Breast epithelium (tissue), 4 donors: ENCODE measurements around the gene FBXL4. TPM values are rescaled to one million over a fixed set of nuclear protein-coding genes. Genes with fewer than 3 reads are reported as not detected.
"Not testable (repeated sequence)": the region's sequence is repeated elsewhere in the genome, so short reads cannot be mapped to it uniquely, and the experiment has no call there.

ENCODE experiments used
- DNase-seq, 2 donors: peaks; one replicate each; pipeline ENCODE4 v3.0.0-alpha.2; 2019; ENCODE audit warnings: low spot score in 2 of 2
- H3K27ac ChIP-seq, 2 donors: fragments of 200-600 bp; sonication (generic) in 1 of 2; one replicate each; pipeline ENCODE4 v1.5.1; 2016 to 2019; ENCODE audit warnings: mild to moderate bottlenecking in 1 of 2
- H3K27me3 ChIP-seq, 2 donors: fragments of 200-600 bp; sonication (generic) in 1 of 2; one replicate each; pipeline versions ENCODE4 v1.5.1 to v1.6.0; 2017 to 2019; ENCODE audit warnings: control low read depth in 1 of 2, mild to moderate bottlenecking in 1 of 2
- H3K36me3 ChIP-seq: fragments of 200-600 bp; one replicate; pipeline ENCODE4 v1.5.1; 2019
- H3K4me1 ChIP-seq, 2 donors: fragments of 200-600 bp; sonication (generic); one replicate each; pipeline ENCODE4 v1.5.1; 2016 to 2019; ENCODE audit warnings: control low read depth in 1 of 2
- H3K4me3 ChIP-seq, 3 donors: fragments of 200-600 bp; sonication (generic); 1 replicate in 2 of 3; 2 replicates in 1 of 3; pipeline ENCODE4 v1.5.1; 2016 to 2019; ENCODE audit warnings: mild to moderate bottlenecking in 3 of 3, moderate library complexity in 2 of 3
- H3K9me3 ChIP-seq, 2 donors: fragments of 200-600 bp; sonication (generic) in 1 of 2; one replicate each; pipeline ENCODE4 v1.5.1; 2016 to 2019; ENCODE audit warnings: control low read depth in 1 of 2
- POLR2A ChIP-seq: fragments of 450-650 bp; IDR thresholded peaks from one replicate; pipeline ENCODE4 v1.6.1; 2016; ENCODE audit warnings: antibody characterized with exemption, mild to moderate bottlenecking, moderate library complexity
- POLR2AphosphoS5 ChIP-seq, 3 donors: sonication (generic); formaldehyde crosslinking; IDR thresholded peaks; one replicate each; pipeline ENCODE4 v1.6.1; 2017; ENCODE audit warnings: antibody characterized with exemption in 3 of 3
- intact Hi-C: fragments of 100-400 bp; cut with DNase I; formaldehyde crosslinking; loops from one replicate; pipeline ENCODE4 v1.15.1; 2023; ENCODE audit warnings: low total_unique reads
- total RNA-seq, 3 donors: library from RNA; depleted of rRNA; stranded (reverse); fragments of >200 nt; gene quantifications; one replicate each; pipeline ENCODE4 v1.1.0, GENCODE V29; 2016
- TF ChIP-seq, protein P1 (sequence below), 3 donors: fragments of 450-650 bp; IDR thresholded peaks; one replicate each; pipeline ENCODE4 v1.5.1; 2016 to 2017; ENCODE audit warnings: antibody characterized with exemption in 3 of 3, mild to moderate bottlenecking in 3 of 3, moderate library complexity in 3 of 3

The FBXL4 gene
- total RNA-seq, 3 donors from 2014 or later: 20.6 to 39.4 (median 21.6) TPM

GRCh38 chr6:98920904-98921431 is 26.8 kb downstream of the FBXL4 start:
- no peaks in the 10 kb centered on the region for H3K27me3 ChIP-seq
- H3K4me3 ChIP-seq: no peak overlapping the region
- no peaks in the 10 kb centered on the region for H3K9me3 ChIP-seq
- no peaks in the 10 kb centered on the region for H3K36me3 ChIP-seq
- no peak overlapping the region for H3K27ac ChIP-seq
- TF ChIP-seq POLR2AphosphoS5 (IDR thresholded peaks at IDR 0.05) (no peak), POLR2A (no peak)
- TF ChIP-seq, protein P1, sequence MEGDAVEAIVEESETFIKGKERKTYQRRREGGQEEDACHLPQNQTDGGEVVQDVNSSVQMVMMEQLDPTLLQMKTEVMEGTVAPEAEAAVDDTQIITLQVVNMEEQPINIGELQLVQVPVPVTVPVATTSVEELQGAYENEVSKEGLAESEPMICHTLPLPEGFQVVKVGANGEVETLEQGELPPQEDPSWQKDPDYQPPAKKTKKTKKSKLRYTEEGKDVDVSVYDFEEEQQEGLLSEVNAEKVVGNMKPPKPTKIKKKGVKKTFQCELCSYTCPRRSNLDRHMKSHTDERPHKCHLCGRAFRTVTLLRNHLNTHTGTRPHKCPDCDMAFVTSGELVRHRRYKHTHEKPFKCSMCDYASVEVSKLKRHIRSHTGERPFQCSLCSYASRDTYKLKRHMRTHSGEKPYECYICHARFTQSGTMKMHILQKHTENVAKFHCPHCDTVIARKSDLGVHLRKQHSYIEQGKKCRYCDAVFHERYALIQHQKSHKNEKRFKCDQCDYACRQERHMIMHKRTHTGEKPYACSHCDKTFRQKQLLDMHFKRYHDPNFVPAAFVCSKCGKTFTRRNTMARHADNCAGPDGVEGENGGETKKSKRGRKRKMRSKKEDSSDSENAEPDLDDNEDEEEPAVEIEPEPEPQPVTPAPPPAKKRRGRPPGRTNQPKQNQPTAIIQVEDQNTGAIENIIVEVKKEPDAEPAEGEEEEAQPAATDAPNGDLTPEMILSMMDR (IDR thresholded peaks at IDR 0.05): no peak
- no peak for DNase-seq
- intact Hi-C loops: no loop called here
- no peaks in the 10 kb centered on the region for H3K4me1 ChIP-seq

GRCh38 chr6:98910946-98911345 is 36.8 kb downstream of the FBXL4 start:
- H3K27me3 ChIP-seq, H3K4me3 ChIP-seq, intact Hi-C loops, H3K9me3 ChIP-seq, H3K27ac ChIP-seq, H3K4me1 ChIP-seq, H3K36me3 ChIP-seq, DNase-seq: not testable (repeated sequence)

- no peaks in the 10 kb centered on the region for H3K27me3 ChIP-seq
- no peak for DNase-seq
- intact Hi-C loops: no loop called here
- peaks cover under 1 to 4% of the 10 kb centered on the region in 2 donors for H3K9me3 ChIP-seq
- H3K4me3 ChIP-seq: no peak overlapping the region
- H3K4me1 ChIP-seq: no peaks in the 10 kb centered on the region
- no peaks in the 10 kb centered on the region for H3K36me3 ChIP-seq
- H3K27ac ChIP-seq: no peak overlapping the region
- TF ChIP-seq, protein P1 (IDR thresholded peaks at IDR 0.05): no peak
- TF ChIP-seq POLR2AphosphoS5 (IDR thresholded peaks at IDR 0.05) (no peak), POLR2A (no peak)
These were observed 38.5 kb downstream of the FBXL4 start for GRCh38 chr6:98909236-98909635.

DNA sequence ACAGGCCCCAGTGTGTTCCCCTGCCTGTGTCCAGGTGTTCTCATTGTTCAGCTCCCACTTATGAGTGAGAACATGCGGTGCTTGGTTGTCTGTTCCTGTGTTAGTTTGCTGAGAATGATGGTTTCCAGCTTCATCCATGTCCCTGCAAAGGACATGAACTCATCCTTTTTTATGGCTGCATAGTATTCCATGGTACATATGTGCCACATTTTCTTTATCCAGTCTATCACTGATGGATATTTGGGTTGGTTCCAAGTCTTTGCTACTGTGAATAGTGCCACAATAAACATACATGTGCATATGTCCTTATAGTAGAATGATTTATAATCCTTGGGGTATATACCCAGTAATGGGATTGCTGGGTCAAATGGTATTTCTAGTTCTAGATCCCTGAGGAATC is 41.4 kb downstream of the FBXL4 start:
- H3K4me1 ChIP-seq, H3K4me3 ChIP-seq, H3K36me3 ChIP-seq, intact Hi-C loops, H3K9me3 ChIP-seq, DNase-seq, H3K27me3 ChIP-seq, H3K27ac ChIP-seq: not testable (repeated sequence)

GRCh38 chr6:98905759-98906158 is 42.0 kb downstream of the FBXL4 start:
- H3K4me3 ChIP-seq: no peak overlapping the region
- no peaks in the 10 kb centered on the region for H3K36me3 ChIP-seq
- no peak overlapping the region for H3K27ac ChIP-seq
- H3K9me3 ChIP-seq: no peaks in the 10 kb centered on the region
- TF ChIP-seq, protein P1 (IDR thresholded peaks at IDR 0.05): no peak
- TF ChIP-seq POLR2AphosphoS5 (IDR thresholded peaks at IDR 0.05) (no peak), POLR2A (no peak)
- intact Hi-C loops: no loop called here
- H3K4me1 ChIP-seq: no peaks in the 10 kb centered on the region
- DNase-seq: no peak
- no peaks in the 10 kb centered on the region for H3K27me3 ChIP-seq

- no peak for TF ChIP-seq POLR2AphosphoS5 (IDR thresholded peaks at IDR 0.05)
- no peak for TF ChIP-seq POLR2A
- TF ChIP-seq, protein P1 (IDR thresholded peaks at IDR 0.05): no peak
- H3K27me3 ChIP-seq: no peaks in the 10 kb centered on the region
- no peaks in the 10 kb centered on the region for H3K4me1 ChIP-seq
- H3K4me3 ChIP-seq: no peak overlapping the region
- H3K27ac ChIP-seq: no peak overlapping the region
- DNase-seq: no peak
- no peaks in the 10 kb centered on the region for H3K9me3 ChIP-seq
- H3K36me3 ChIP-seq: no peaks in the 10 kb centered on the region
- intact Hi-C loops: no loop called here
These were observed 43.6 kb downstream of the FBXL4 start for GRCh38 chr6:98904096-98904495.
